ENCODE measurements around the gene PDPN.

PDPN gene

GRCh38 chr1:13582713-13583443, 754 bp upstream of the PDPN start:
- DNase-seq: no peak

GRCh38 chr1:13583966-13584791, 547 bp downstream of the PDPN start:
- no peak for DNase-seq

GRCh38 chr1:13584876-13585611, 1.4 kb downstream of the PDPN start:
- DNase-seq: no peak

- no peak for DNase-seq
These were observed 2.0 kb downstream of the PDPN start for GRCh38 chr1:13585612-13585991.

DNA sequence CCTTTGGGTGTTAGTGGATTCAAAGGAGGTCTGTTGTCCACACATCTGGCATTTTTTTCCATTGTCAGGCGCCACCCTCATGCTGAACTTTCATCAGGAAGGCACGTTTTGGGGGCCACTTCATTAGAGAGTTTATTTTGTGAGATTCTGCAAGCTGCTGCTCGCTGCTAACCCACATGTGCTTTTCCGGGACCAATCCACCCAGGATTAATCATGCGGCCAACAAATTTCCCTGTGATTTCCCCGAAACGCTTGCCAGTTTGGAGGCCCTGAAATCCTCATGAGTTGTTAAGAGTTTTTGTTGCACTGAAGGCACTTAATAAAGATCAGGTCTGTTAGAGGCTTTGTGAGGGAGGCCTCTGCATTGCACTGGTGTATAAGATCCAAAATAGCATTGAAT, 2.4 kb downstream of the PDPN start:
- no peak for DNase-seq

DNA sequence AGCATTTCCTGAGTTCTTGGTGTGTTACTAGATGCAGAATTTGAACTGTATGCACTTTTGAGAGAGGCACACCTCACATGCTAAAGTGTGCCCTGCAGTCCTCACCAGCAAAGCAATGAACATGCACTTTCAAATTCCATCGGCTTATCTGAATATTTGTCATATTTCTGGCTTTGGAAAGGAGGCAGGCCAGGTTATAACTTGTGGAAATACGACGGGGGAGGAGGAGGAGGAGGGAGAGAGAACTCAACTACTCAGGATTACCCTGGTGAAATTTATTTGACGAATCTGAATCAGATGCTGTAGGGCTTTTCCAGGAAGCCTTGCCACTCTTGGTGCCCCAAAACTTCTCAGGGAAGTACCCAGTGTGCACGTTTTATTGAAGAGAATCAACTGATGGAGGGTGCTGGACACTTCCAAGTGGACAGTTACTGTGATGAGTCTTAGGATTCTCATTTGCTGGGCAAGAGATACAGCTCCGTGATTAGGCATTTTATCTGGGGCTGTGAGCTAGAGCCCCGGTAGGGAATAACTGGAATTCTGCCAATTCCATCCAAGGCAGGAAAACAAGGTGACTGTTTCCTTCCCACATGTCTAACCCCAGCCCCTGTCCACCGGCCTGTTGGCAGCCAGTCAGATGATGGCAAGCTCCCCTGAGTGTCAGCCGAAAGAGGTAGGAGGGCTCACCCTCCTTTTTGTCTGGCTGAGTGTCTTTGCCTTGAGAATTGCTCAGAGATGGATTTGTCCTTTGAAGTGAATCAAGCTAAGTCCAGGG, 3.8 kb downstream of the PDPN start:
- DNase-seq: no peak

DNA sequence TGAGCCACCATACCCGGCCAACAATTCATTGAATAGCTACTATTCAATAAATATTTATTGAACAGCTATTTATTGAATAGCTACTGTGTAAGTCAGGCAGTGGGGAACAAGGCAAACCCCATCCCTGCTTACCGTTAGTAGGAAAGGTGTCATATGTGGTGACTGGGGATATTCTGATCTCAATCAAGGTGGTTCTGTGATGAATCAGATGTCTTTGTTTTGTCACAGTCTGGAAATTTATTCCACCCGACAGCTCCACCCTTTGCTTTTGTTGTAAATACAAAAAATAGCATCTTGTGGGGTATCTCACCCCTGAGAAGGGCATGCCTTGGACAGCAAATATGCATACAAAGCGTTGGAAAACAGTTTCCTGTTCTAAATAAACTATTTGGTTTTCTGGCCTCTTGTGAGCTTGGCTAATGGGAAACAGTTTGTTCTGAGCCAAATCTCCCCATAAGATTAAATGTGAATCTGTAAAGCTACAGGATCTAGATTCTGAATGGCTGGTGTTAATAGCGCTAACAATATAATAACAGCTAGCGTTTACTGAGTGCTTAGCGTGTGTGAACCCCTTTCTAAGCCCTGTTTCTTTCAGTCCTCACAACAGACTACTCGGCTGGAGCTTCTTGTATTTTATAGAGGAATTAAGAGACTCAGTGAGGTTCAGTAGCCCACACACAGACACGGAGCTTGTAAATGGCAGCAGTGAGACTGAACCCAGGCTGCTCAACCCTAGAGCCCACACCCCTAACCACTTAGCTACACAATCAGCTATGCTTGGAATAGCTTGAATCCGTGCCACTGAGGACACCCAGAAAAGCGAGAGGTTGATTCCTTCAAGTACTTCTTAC, 5.5 kb downstream of the PDPN start:
- no peak for DNase-seq

GRCh38 chr1:13590486-13590885, 6.9 kb downstream of the PDPN start:
- no peak for DNase-seq

- DNase-seq: no peak
These were observed 10.0 kb downstream of the PDPN start for GRCh38 chr1:13593511-13594131.

DNA sequence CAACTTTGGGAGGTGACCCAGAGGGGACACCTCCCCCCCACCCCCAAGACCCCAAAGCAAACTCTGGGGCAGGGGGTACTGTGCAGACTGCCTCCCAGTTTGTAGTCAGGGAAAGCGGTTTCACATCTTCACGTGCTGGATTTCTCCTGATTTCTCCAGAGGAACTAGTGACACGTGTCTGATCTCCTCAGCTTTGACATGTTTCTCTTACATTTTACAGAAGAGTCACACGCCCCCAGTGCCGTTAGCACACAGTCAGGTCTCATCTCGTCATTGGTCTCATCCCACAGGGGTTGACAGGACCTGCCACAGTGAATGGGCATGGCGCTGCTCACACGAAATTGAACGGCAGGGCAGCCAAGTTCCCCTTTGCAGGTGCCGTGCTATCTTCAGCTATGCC, 11.8 kb downstream of the PDPN start:
- DNase-seq: no peak

- DNase-seq: no peak
These were observed 13.5 kb downstream of the PDPN start for GRCh38 chr1:13597166-13597565.

GRCh38 chr1:13600762-13601453, 17.3 kb downstream of the PDPN start:
- DNase-seq: no peak

- DNase-seq: no peak
These were observed 20.5 kb downstream of the PDPN start for GRCh38 chr1:13604176-13604575.

DNA sequence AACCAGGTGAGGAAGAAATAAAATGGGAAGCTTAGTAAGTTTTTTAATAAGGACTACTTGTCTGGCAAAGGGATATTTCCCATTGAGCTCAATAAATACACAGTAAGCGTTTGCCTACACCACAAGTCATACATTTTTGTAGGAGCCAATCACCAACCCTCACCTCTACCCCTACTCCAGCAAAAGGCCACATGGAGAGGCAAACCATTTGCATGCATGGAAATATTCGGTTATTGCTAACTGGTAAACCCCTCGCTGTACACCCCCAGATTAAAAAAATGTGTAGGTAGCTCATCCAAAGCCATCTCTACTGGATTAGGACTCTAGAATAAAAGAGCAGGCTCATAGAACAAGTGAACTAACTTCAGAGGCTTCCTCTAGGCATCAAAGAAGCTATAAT, 21.1 kb downstream of the PDPN start:
- peak; percentile 31 for DNase-seq

DNA sequence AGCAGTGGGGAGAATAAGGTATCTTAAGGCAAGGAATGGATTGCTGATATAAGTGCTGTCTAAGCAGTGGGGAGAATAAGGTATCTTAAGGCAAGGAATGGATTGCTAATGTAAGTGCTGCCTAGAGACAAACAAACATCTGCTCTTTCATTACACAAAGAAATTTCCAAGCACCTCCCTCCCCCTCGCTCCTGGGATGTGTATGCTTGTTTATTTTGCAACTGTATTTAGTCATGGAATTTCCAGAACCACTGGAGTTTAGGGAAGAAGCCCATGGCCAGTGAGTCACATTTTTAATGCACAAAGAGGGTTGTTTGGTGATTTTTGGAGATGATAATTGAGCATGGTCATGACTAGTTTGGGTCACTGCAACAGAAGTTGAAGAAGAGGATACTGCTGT, 21.5 kb downstream of the PDPN start:
- DNase-seq: no peak

GRCh38 chr1:13607002-13607401, 23.4 kb downstream of the PDPN start:
- DNase-seq: no peak

GRCh38 chr1:13616234-13616633, 32.6 kb downstream of the PDPN start:
- no peak for DNase-seq

DNA sequence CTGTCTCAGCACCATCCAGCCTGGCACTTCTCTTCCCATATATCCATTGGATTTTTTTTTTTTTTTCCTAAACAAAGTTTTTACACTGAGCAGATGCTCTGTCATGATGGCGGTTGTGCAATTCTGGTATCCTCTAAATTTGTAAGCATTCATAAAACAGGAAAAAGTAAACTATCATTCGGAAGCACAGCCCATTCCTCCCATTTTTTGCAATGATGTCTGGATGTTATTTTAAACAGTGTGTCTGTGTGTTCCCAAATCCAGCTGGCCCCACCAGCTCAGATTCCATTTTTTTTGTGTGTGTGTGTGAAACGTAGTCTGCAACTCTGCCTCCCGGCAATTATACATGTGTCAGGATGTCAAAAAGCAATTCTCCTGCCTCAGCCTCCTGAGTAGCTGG, 33.5 kb downstream of the PDPN start:
- no peak for DNase-seq

DNA sequence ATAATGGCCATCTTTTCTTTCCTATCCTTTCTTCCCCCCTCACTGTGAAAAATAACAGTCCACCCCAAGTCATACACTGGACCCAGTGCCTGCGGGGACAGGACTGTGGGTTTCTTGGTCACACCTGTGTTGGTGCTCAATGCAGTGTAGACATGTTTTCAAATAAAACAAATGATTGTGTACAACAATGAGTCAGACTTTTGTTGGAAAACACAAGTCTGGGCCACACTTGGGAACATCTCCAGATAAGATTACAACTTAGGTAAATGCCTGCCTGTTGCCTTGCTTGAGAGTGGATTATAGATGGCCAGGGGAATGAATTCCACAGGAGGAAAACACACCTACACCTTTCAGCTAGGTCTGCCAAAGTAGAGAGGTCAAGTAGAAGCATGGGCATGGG, 34.1 kb downstream of the PDPN start:
- DNase-seq: no peak

DNA sequence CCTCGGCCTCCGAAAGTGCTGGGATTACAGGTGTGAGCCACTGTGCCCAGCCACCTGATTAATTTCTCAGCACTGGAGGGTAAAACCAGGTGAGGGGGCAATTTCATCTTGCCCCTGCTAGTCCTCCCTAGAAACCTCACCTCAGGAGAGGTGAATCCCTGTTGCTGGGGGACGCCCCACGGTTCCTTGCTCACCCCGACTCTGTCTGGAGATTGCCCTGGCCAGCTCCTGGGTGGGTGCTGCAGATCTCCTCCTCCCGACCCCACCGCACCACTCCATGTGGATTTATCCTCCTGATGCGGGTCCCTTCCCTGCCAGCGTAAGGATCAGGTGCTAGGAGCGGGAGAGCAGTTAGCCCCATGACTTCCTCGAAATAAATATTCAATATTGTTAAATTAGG, 34.9 kb downstream of the PDPN start:
- no peak for DNase-seq

GRCh38 chr1:13619909-13620308, 36.3 kb downstream of the PDPN start:
- no peak for DNase-seq
